Right ventricle myocardium inferior (tissue), 1 donor: ENCODE data around the gene CCDC137. TPM values are rescaled to one million over a fixed set of nuclear protein-coding genes. Genes with fewer than 3 reads are reported as not detected.
A peak's percentile ranks its signal among the peaks of the same experiment; 100 is the strongest.

Source experiments
- ATAC-seq: fragments of 200-7000 bp; cut with Tn5 transposase; one replicate; pipeline ENCODE4 v1.9.1; 2020; ENCODE audit warnings: mild to moderate bottlenecking, moderate library complexity
- DNase-seq: peaks from one replicate; pipeline ENCODE4 v3.0.0; 2021; ENCODE audit errors: missing footprints
- intact Hi-C: fragments of 100-400 bp; cut with DNase I; formaldehyde crosslinking; loops from one replicate; pipeline ENCODE4 v1.11.0; 2022
- total RNA-seq: library from RNA; stranded (reverse); fragmentation: NEBNext Ultra II Directional; extraction: Animal tissue kit (Norgen Biotek cat#: 25700); gene quantifications from one replicate; pipeline ENCODE4 v1.2.1, GENCODE V29; 2021
- donor health status: DM: no; HTN: yes; CAD: no; lungs with severe emphysema.

CCDC137 gene
- total RNA-seq, 1 donor from 2014 or later: 6.1 TPM

GRCh38 chr17:81710514-81711308, 44.2 kb downstream of the CCDC137 start:
- ATAC-seq (no peak), DNase-seq (no peak)
- intact Hi-C loops: no loop called here

- ATAC-seq (peak; percentile 80), DNase-seq (peak; percentile 87)
- intact Hi-C loops: no loop called here
These were observed 45.4 kb downstream of the CCDC137 start, which contains the start of gene SLC25A10 for GRCh38 chr17:81711814-81712467. Gene SLC25A10 (plus strand): TSS chr17:81712284. CDS start chr17:81712427, 143 bp downstream.

- DNase-seq (peak; percentile 75), ATAC-seq (no peak)
These were observed 46.0 kb downstream of the CCDC137 start for GRCh38 chr17:81712468-81713003.

GRCh38 chr17:81713004-81713555, 46.5 kb downstream of the CCDC137 start:
- ATAC-seq: no peak
- no peak for DNase-seq
- intact Hi-C loops: no loop called here

More at GRCh38 chr17:81712468-81713003, 46.0 kb downstream of the CCDC137 start:
- intact Hi-C loops: no loop called here

- intact Hi-C loops: no loop called here
- ATAC-seq (no peak), DNase-seq (no peak)
These were observed 47.2 kb downstream of the CCDC137 start for GRCh38 chr17:81713556-81714411.

- intact Hi-C loops: no loop called here
These were observed 48.0 kb downstream of the CCDC137 start for GRCh38 chr17:81714412-81715106.

GRCh38 chr17:81715107-81715871, 48.8 kb downstream of the CCDC137 start:
- no peak for ATAC-seq
- DNase-seq: no peak
- intact Hi-C loops: no loop called here

More at GRCh38 chr17:81714412-81715106, 48.0 kb downstream of the CCDC137 start:
- no peak for DNase-seq
- no peak for ATAC-seq

- DNase-seq (no peak), ATAC-seq (no peak)
- intact Hi-C loops: no loop called here
These were observed 49.5 kb downstream of the CCDC137 start for GRCh38 chr17:81715872-81716673.

GRCh38 chr17:81716674-81716996, 50.1 kb downstream of the CCDC137 start:
- ATAC-seq (no peak), DNase-seq (no peak)
- intact Hi-C loops: no loop called here

GRCh38 chr17:81717049-81717765, 50.7 kb downstream of the CCDC137 start:
- DNase-seq: no peak
- intact Hi-C loops: no loop called here
- ATAC-seq: no peak

- ATAC-seq: no peak
- intact Hi-C loops: no loop called here
- DNase-seq: no peak
These were observed 51.2 kb downstream of the CCDC137 start for GRCh38 chr17:81717766-81718089.

- intact Hi-C loops: no loop called here
- no peak for ATAC-seq
- DNase-seq: no peak
These were observed 53.1 kb downstream of the CCDC137 start for GRCh38 chr17:81719410-81720266.

- intact Hi-C loops: no loop called here
- DNase-seq (no peak), ATAC-seq (no peak)
These were observed 53.9 kb downstream of the CCDC137 start for GRCh38 chr17:81720267-81721071.

GRCh38 chr17:81722184-81723120, 55.9 kb downstream of the CCDC137 start:
- intact Hi-C loops: no loop called here
- DNase-seq: no peak
- ATAC-seq: peak; percentile 55
